Transverse colon (tissue), 4 donors: Measurements from ENCODE around the gene FERMT3.
A peak's percentile ranks its signal among the peaks of the same experiment; 100 is the strongest.

Experiments used
- POLR2A ChIP-seq: fragments of 450-650 bp; IDR thresholded peaks from one replicate; pipeline ENCODE4 v1.6.1; 2016; ENCODE audit warnings: antibody characterized with exemption, mild to moderate bottlenecking, moderate library complexity
- POLR2AphosphoS5 ChIP-seq, 3 donors: sonication (generic); formaldehyde crosslinking; IDR thresholded peaks; one replicate each; pipeline ENCODE4 v1.6.1; 2016; ENCODE audit warnings: antibody characterized with exemption in 3 of 3
- TF ChIP-seq, protein P1 (sequence below), 5 experiments: fragments of 200-600 bp in 3 of 5; fragments of 450-650 bp in 2 of 5; sonication (generic) in 3 of 5; IDR thresholded peaks; 1 replicate in 2 of 5; 2 replicates in 3 of 5; pipeline ENCODE4 v1.5.1; 2016 to 2017; ENCODE audit warnings: antibody characterized with exemption in 5 of 5, inconsistent platforms in 3 of 5, mild to moderate bottlenecking in 2 of 5, moderate library complexity in 1 of 5

DNA sequence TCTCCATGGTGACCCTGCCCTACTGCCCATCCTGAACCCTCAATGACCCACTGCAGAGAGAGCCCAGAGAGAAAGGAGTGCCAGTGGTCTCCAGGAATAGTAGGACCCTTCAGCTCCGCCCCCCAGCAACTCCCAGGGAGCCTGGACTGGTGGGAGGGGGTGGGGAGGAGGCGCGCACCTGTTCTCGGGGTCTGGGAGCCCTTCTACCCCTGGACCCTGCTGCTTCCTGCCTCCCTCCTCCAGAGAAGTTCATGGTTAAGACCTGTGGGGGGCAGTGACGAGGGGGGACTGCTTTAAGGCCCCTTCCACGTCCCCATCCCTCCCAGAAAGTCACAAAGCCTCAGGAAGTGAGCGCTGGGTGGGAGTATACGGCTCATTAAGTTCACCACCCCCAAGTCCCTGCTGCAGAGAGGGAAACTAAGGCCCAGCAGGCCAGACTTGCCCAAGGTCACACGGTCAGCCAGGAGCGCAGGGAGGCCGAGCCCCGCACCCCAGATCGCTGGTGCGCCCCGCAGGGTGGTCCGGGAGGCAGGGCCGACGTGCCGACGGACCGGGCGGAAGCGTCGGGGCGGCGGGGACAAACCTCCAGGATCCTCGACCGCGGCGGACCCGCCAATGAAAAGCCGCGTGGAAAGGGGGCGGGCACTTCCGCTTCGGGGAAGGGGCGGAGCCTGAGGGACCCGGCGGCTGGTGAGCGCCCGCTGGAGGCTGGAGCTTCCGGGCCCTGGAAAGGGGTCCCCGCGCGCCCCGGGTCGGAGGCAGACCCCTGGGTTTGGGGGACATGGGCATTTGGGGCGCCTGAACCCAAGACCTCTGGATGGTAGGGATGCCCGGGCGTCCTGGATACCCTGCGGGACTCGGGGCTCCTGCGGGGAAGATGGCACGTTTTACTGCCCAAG, 19.3 kb downstream of the FERMT3 start, which contains the start of the genes NUDT22 and TRPT1:
- TF ChIP-seq POLR2A = peak; percentile 93
- TF ChIP-seq, protein P1, sequence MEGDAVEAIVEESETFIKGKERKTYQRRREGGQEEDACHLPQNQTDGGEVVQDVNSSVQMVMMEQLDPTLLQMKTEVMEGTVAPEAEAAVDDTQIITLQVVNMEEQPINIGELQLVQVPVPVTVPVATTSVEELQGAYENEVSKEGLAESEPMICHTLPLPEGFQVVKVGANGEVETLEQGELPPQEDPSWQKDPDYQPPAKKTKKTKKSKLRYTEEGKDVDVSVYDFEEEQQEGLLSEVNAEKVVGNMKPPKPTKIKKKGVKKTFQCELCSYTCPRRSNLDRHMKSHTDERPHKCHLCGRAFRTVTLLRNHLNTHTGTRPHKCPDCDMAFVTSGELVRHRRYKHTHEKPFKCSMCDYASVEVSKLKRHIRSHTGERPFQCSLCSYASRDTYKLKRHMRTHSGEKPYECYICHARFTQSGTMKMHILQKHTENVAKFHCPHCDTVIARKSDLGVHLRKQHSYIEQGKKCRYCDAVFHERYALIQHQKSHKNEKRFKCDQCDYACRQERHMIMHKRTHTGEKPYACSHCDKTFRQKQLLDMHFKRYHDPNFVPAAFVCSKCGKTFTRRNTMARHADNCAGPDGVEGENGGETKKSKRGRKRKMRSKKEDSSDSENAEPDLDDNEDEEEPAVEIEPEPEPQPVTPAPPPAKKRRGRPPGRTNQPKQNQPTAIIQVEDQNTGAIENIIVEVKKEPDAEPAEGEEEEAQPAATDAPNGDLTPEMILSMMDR (IDR thresholded peaks at IDR 0.05) = peak in 2 of 5 experiments; percentile 36 to 46
- TF ChIP-seq POLR2AphosphoS5 (IDR thresholded peaks at IDR 0.05) = peak; percentile 89 to 95 (median 93)
